LNCAP (cell line): ENCODE measurements around the gene EID1.

Experiments used
- CTCF ChIP-seq: fragments of 450-650 bp; IDR thresholded peaks from 2 replicates; pipeline ENCODE4 v1.5.1; 2017; ENCODE audit warnings: mild to moderate bottlenecking

Gene EID1

GRCh38 chr15:48898446-48898845, 20.5 kb downstream of the EID1 start:
- no peak for TF ChIP-seq CTCF

GRCh38 chr15:48899793-48900192, 21.9 kb downstream of the EID1 start:
- TF ChIP-seq CTCF = no peak

- no peak for TF ChIP-seq CTCF
Measured at GRCh38 chr15:48904758-48905157, 26.8 kb downstream of the EID1 start.

GRCh38 chr15:48905216-48905615, 27.3 kb downstream of the EID1 start:
- no peak for TF ChIP-seq CTCF

GRCh38 chr15:48905847-48906246, 27.9 kb downstream of the EID1 start:
- TF ChIP-seq CTCF = no peak

GRCh38 chr15:48913141-48913540, 35.2 kb downstream of the EID1 start:
- no peak for TF ChIP-seq CTCF

GRCh38 chr15:48914717-48915116, 36.8 kb downstream of the EID1 start:
- no peak for TF ChIP-seq CTCF

GRCh38 chr15:48915861-48916260, 37.9 kb downstream of the EID1 start:
- no peak for TF ChIP-seq CTCF
